Bronchial epithelial cell (primary cell): Measurements from ENCODE around the gene NT5DC2. TPM values are rescaled to one million over a fixed set of nuclear protein-coding genes. Genes with fewer than 3 reads are reported as not detected.
A peak's percentile ranks its signal among the peaks of the same experiment; 100 is the strongest.

Experiments used
- DNase-seq: peaks from one replicate; pipeline ENCODE4 v3.0.0-alpha.2; 2010; ENCODE audit warnings: low read depth
- FAIRE-seq: peaks from 2 replicates; lab custom pipeline; 2011; peaks lifted over from hg19 to GRCh38; lab: Jason Lieb, UNC
- H3K27me3 ChIP-seq: 2 replicates; pipeline ENCODE4 v1.5.1; 2011; ENCODE audit warnings: low read length; ENCODE audit not compliant: control insufficient read depth, insufficient read depth
- H3K36me3 ChIP-seq: 2 replicates; pipeline ENCODE4 v1.5.1; 2011; ENCODE audit warnings: low read length; ENCODE audit not compliant: control insufficient read depth, insufficient read depth
- H3K4me3 ChIP-seq: 2 replicates; pipeline ENCODE4 v1.5.1; 2011; ENCODE audit warnings: mild to moderate bottlenecking, low read depth, low read length, control low read depth
- total RNA-seq: library from RNA; depleted of rRNA; stranded (reverse); fragments of >200 nt; gene quantifications from 2 replicates; pipeline ENCODE4 v1.2.1, GENCODE V29; 2014
- TF ChIP-seq, protein P1 (sequence below): IDR thresholded peaks from 2 replicates; pipeline ENCODE4 v1.5.1; 2011; ENCODE audit warnings: mild to moderate bottlenecking, moderate library complexity, low read length, control low read depth, inconsistent platforms; ENCODE audit not compliant: insufficient read depth, severe bottlenecking

NT5DC2 gene
- total RNA-seq, 1 donor from 2014 or later = 29.7 TPM

GRCh38 chr3:52490939-52491526, 42.6 kb downstream of the NT5DC2 start:
- DNase-seq = peak; percentile 22
- Histone ChIP-seq H3K4me3 (no peak overlapping the region), H3K36me3 (peaks cover 44% of the 10 kb centered on the region), H3K27me3 (no peaks in the 10 kb centered on the region)
- peak; percentile 64 for FAIRE-seq
- TF ChIP-seq, protein P1, sequence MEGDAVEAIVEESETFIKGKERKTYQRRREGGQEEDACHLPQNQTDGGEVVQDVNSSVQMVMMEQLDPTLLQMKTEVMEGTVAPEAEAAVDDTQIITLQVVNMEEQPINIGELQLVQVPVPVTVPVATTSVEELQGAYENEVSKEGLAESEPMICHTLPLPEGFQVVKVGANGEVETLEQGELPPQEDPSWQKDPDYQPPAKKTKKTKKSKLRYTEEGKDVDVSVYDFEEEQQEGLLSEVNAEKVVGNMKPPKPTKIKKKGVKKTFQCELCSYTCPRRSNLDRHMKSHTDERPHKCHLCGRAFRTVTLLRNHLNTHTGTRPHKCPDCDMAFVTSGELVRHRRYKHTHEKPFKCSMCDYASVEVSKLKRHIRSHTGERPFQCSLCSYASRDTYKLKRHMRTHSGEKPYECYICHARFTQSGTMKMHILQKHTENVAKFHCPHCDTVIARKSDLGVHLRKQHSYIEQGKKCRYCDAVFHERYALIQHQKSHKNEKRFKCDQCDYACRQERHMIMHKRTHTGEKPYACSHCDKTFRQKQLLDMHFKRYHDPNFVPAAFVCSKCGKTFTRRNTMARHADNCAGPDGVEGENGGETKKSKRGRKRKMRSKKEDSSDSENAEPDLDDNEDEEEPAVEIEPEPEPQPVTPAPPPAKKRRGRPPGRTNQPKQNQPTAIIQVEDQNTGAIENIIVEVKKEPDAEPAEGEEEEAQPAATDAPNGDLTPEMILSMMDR = no peak

GRCh38 chr3:52490035-52490938, 43.4 kb downstream of the NT5DC2 start:
- no peak for FAIRE-seq
- TF ChIP-seq, protein P1 = no peak
- no peak for DNase-seq
- H3K36me3 ChIP-seq = peaks cover 47% of the 10 kb centered on the region
- no peaks in the 10 kb centered on the region for H3K27me3 ChIP-seq
- no peak overlapping the region for H3K4me3 ChIP-seq

DNA sequence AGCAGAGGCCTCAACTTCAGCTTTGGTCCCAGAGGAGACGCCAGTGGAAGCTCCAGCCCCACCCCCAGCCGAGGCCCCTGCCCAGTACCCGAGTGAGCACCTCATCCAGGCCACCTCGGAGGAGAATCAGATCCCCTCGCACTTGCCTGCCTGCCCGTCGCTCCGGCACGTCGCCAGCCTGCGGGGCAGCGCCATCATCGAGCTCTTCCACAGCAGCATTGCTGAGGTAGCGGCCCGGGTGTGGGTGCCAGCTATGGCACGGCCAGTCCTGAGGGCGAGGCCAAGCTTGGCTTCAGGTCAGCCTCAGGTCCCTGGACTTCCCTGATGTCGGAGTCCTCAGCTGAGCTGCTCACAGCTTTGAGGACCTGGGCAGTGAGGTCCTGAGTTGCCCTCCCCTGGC, 44.2 kb downstream of the NT5DC2 start:
- Histone ChIP-seq H3K36me3 (peaks cover 48% of the 10 kb centered on the region), H3K4me3 (no peak overlapping the region), H3K27me3 (no peaks in the 10 kb centered on the region)
- DNase-seq (no peak), FAIRE-seq (no peak)
- TF ChIP-seq, protein P1 = no peak

DNA sequence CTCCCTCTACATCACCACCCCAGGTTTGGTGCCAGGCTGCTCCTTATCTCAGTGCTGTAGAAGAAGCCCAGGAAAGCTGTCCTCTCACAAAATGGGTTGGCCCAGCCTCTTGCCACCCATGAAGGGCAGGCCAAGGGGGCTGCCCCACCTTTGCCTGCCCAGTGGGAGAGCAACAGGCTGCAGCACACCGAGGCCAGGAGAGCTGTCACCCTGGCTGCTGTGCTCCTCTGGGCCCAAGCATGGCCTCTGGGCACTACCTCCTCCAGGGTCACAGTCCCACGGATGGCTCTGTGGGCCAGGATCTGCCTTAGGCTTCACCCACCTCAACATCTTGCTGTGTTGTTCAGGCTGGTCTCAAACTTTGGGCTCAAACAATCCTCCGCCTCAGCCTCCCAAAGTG, 44.9 kb downstream of the NT5DC2 start:
- no peak overlapping the region for H3K4me3 ChIP-seq
- TF ChIP-seq, protein P1 = no peak
- H3K27me3 ChIP-seq = no peaks in the 10 kb centered on the region
- peaks cover 48% of the 10 kb centered on the region for H3K36me3 ChIP-seq
- DNase-seq = no peak
- no peak for FAIRE-seq

GRCh38 chr3:52487788-52488691, 45.6 kb downstream of the NT5DC2 start:
- TF ChIP-seq, protein P1 = no peak
- peaks cover 48% of the 10 kb centered on the region for H3K36me3 ChIP-seq
- H3K27me3 ChIP-seq = no peaks in the 10 kb centered on the region

More at GRCh38 chr3:52487788-52488691, 45.6 kb downstream of the NT5DC2 start:
- DNase-seq (no peak), FAIRE-seq (no peak)
- no peak overlapping the region for H3K4me3 ChIP-seq
